Measurements from ENCODE around the gene MCEE.
"Not testable (repeated sequence)": the region's sequence is repeated elsewhere in the genome, so short reads cannot be mapped to it uniquely, and the experiment has no call there.

MCEE gene

GRCh38 chr2:71150082-71150816, 20.2 kb upstream of the MCEE start:
- Mint-ChIP-seq H3K27ac (no peak overlapping the region), H3K9me3 (no peaks in the 10 kb centered on the region), H3K27me3 (ENCODE audit: low read depth, poor library complexity) (peaks cover 5% of the 10 kb centered on the region), H3K4me3 (no peak overlapping the region), H3K36me3 (ENCODE audit: low read depth) (peaks cover 42% of the 10 kb centered on the region), H3K4me1 (no peaks in the 10 kb centered on the region)
- TF ChIP-seq, protein P1, sequence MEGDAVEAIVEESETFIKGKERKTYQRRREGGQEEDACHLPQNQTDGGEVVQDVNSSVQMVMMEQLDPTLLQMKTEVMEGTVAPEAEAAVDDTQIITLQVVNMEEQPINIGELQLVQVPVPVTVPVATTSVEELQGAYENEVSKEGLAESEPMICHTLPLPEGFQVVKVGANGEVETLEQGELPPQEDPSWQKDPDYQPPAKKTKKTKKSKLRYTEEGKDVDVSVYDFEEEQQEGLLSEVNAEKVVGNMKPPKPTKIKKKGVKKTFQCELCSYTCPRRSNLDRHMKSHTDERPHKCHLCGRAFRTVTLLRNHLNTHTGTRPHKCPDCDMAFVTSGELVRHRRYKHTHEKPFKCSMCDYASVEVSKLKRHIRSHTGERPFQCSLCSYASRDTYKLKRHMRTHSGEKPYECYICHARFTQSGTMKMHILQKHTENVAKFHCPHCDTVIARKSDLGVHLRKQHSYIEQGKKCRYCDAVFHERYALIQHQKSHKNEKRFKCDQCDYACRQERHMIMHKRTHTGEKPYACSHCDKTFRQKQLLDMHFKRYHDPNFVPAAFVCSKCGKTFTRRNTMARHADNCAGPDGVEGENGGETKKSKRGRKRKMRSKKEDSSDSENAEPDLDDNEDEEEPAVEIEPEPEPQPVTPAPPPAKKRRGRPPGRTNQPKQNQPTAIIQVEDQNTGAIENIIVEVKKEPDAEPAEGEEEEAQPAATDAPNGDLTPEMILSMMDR (IDR thresholded peaks at IDR 0.05), result no peak
- no peak for DNase-seq

DNA sequence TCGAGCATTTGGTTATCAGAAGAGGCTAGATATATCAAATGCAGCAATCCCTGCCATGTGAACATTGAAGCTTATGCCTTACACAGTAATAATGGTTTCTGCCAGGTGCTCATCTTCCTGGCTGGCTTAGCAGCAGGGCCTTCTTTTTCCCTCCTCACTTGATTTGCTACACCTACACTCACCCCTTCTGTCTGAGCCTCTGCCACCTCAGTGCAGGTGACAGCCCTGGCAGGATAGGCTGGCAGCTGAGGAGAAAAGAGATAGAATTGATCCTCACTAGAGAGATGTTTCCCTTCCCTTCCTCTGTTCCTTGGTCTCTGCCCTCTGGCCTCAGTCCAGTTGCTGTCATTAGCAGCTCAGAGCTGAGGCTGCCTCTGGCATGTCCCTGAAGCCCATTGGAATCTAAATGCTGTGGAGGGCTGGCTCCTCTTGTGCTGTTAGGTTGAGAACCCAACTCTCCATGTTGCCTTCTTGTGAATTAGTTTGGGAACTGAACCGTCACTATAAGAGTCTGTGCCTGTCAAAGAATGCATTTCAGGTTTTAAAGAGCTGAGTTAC, 18.6 kb upstream of the MCEE start:
- no peaks in the 10 kb centered on the region for H3K27me3 Mint-ChIP-seq (ENCODE audit: low read depth, poor library complexity)
- TF ChIP-seq, protein P1 (IDR thresholded peaks at IDR 0.05), result no peak
- H3K4me1 Mint-ChIP-seq, result no peaks in the 10 kb centered on the region
- no peaks in the 10 kb centered on the region for H3K9me3 Mint-ChIP-seq
- H3K36me3 Mint-ChIP-seq (ENCODE audit: low read depth), result peaks cover 54% of the 10 kb centered on the region
- H3K27ac Mint-ChIP-seq, result peak overlapping the region; percentile 46
- DNase-seq, result no peak
- H3K4me3 Mint-ChIP-seq, result no peak overlapping the region

DNA sequence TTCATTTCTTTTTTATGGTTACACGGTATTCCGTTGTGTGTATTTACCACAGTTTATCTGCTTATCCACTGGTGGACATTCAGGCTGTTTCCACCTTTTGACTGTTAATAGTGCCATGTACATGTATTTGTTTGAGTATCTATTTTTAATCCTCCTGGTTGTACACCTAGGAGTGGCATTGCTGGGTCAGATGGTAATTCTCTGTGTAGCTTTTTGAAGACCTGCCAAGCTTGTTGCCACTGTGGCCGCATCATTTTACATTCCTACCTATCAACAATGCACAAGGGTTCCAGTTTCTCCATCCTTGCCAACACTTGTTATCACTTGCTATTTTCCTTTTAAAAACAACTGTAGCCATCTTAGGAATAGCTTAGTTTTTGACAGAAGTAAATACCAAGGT, 13.8 kb upstream of the MCEE start:
- Mint-ChIP-seq H3K9me3 (no peaks in the 10 kb centered on the region), H3K36me3 (ENCODE audit: low read depth) (peaks cover 73% of the 10 kb centered on the region), H3K4me3 (no peak overlapping the region), H3K4me1 (no peaks in the 10 kb centered on the region), H3K27ac (no peak overlapping the region), H3K27me3 (ENCODE audit: low read depth, poor library complexity) (no peaks in the 10 kb centered on the region)
- TF ChIP-seq, protein P1 (IDR thresholded peaks at IDR 0.05), result no peak
- DNase-seq, result no peak

DNA sequence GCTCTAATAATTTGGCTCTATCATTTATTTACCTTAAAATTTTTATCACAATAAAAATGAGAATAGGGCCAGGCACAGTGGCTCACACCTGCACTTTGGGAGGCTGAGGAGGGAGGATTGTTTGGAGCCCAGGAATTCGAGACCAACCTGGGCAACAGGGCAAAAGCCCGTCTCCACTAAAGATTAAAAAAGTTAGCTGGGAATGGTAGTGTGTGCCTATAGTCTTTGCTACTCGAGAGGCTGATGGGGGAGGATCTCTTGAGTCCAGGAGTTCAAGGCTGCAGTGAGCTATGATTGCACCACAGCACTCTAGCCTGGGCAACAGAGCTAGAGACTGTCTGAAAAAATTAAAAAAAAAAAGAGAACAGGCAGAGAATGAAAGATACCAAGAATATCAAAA, 6.1 kb upstream of the MCEE start:
- Mint-ChIP-seq H3K36me3 (ENCODE audit: low read depth) (peaks cover 58% of the 10 kb centered on the region), H3K4me3 (no peak overlapping the region), H3K9me3 (no peaks in the 10 kb centered on the region), H3K27me3 (ENCODE audit: low read depth, poor library complexity) (no peaks in the 10 kb centered on the region), H3K4me1 (no peaks in the 10 kb centered on the region), H3K27ac (no peak overlapping the region)
- TF ChIP-seq, protein P1 (IDR thresholded peaks at IDR 0.05), result no peak
- no peak for DNase-seq

GRCh38 chr2:71133603-71134002, 3.6 kb upstream of the MCEE start:
- DNase-seq, result no peak
- Mint-ChIP-seq H3K27ac (no peak overlapping the region), H3K4me3 (no peak overlapping the region), H3K36me3 (ENCODE audit: low read depth) (peaks cover 38% of the 10 kb centered on the region), H3K9me3 (no peaks in the 10 kb centered on the region), H3K27me3 (ENCODE audit: low read depth, poor library complexity) (no peaks in the 10 kb centered on the region), H3K4me1 (peaks cover 10% of the 10 kb centered on the region)
- TF ChIP-seq, protein P1 (IDR thresholded peaks at IDR 0.05), result no peak

GRCh38 chr2:71131387-71132166, 1.5 kb upstream of the MCEE start:
- H3K4me3 Mint-ChIP-seq; DNase-seq; H3K9me3 Mint-ChIP-seq; H3K27ac Mint-ChIP-seq; H3K27me3 Mint-ChIP-seq (ENCODE audit: low read depth, poor library complexity): not testable (repeated sequence)
- Mint-ChIP-seq H3K4me1 (peaks cover 21% of the 10 kb centered on the region), H3K36me3 (ENCODE audit: low read depth) (peaks cover 28% of the 10 kb centered on the region)
